SK-N-SH (cell line): ENCODE data around the gene BIRC6. TPM values are rescaled to one million over a fixed set of nuclear protein-coding genes. Genes with fewer than 3 reads are reported as not detected.

ENCODE experiments used
- CTCF ChIA-PET: fragments of 300-600, 350-600 bp; formaldehyde crosslinking; extraction: SDS; loops from one replicate; lab custom pipeline; 2021; lab: Yijun Ruan, JAX
- POLR2A ChIA-PET: fragments of 350-600 bp; sonication (Branson Sonifier 250); formaldehyde crosslinking; extraction: SDS; loops from one replicate; lab custom pipeline; 2020; ENCODE audit warnings: antibody characterized with exemption, inconsistent platforms; lab: Yijun Ruan, JAX
- DNase-seq: peaks from one replicate; pipeline ENCODE4 v3.0.0; 2012
- H2AFZ ChIP-seq: fragments of 200-600 bp; sonication (generic); 2 replicates; pipeline ENCODE4 v1.8.1; 2016; ENCODE audit warnings: antibody characterized with exemption, mild to moderate bottlenecking, low read depth
- H3F3A ChIP-seq: fragments of 200-600 bp; sonication (generic); replicated peaks from 2 replicates; pipeline ENCODE3; 2016; ENCODE audit warnings: antibody characterized with exemption, mild to moderate bottlenecking; ENCODE audit not compliant: insufficient read depth
- H3K27ac ChIP-seq, 2 experiments: fragments of 200-500 bp in 1 of 2; fragments of 200-600 bp in 1 of 2; sonication (Bioruptor generic) in 1 of 2; sonication (generic), shearing (Covaris generic) in 1 of 2; 2 replicates each; pipeline versions ENCODE4 v1.5.1 to v1.6.1; 2014 to 2016; ENCODE audit warnings: low read depth in 2 of 2, inconsistent platforms in 1 of 2, low read length in 1 of 2, mild to moderate bottlenecking in 1 of 2, mixed read lengths in 1 of 2
- H3K27me3 ChIP-seq: fragments of 200-600 bp; sonication (generic), shearing (Covaris generic); 2 replicates; pipeline ENCODE4 v1.6.1; 2016; ENCODE audit warnings: mixed run types; ENCODE audit not compliant: insufficient read depth
- H3K36me3 ChIP-seq, 2 experiments: fragments of 200-500 bp in 1 of 2; fragments of 200-600 bp in 1 of 2; sonication (Bioruptor generic) in 1 of 2; sonication (generic) in 1 of 2; replicated peaks in 1 of 2; 2 replicates each; pipeline versions ENCODE3 to v1.5.1; 2014 to 2016; ENCODE audit warnings: low read length in 1 of 2, mild to moderate bottlenecking in 1 of 2; ENCODE audit not compliant: insufficient read depth in 2 of 2, control insufficient read depth in 1 of 2
- H3K4me1 ChIP-seq, 2 experiments: fragments of 200-500 bp in 1 of 2; fragments of 200-600 bp in 1 of 2; sonication (Bioruptor generic) in 1 of 2; sonication (generic), shearing (Covaris generic) in 1 of 2; 2 replicates each; pipeline versions ENCODE4 v1.5.1 to v1.6.1; 2014 to 2016; ENCODE audit warnings: low read depth in 1 of 2, low read length in 1 of 2, mixed run types in 1 of 2; ENCODE audit not compliant: insufficient read depth in 2 of 2, control insufficient read depth in 1 of 2
- H3K4me2 ChIP-seq: fragments of 200-600 bp; sonication (generic), shearing (Covaris generic); 2 replicates; pipeline ENCODE4 v1.6.1; 2017; ENCODE audit warnings: mixed run types
- H3K4me3 ChIP-seq, 2 experiments: fragments of 200-500 bp in 1 of 2; fragments of 200-600 bp in 1 of 2; sonication (Bioruptor generic) in 1 of 2; sonication (generic), shearing (Covaris generic) in 1 of 2; 2 replicates each; pipeline versions ENCODE4 v1.5.1 to v1.8.1; 2014 to 2016; ENCODE audit warnings: low read depth in 2 of 2, inconsistent platforms in 1 of 2, low read length in 1 of 2, mild to moderate bottlenecking in 1 of 2, mixed read lengths in 1 of 2, moderate library complexity in 1 of 2
- H3K79me2 ChIP-seq: fragments of 200-600 bp; sonication (generic); 2 replicates; pipeline ENCODE4 v1.8.1; 2017; ENCODE audit warnings: mild to moderate bottlenecking; ENCODE audit not compliant: insufficient read depth
- H3K9ac ChIP-seq: fragments of 200-600 bp; sonication (generic); 2 replicates; pipeline ENCODE4 v1.6.1; 2017; ENCODE audit warnings: mixed run types
- H3K9me2 ChIP-seq: fragments of 200-600 bp; sonication (generic); 2 replicates; pipeline ENCODE4 v1.6.1; 2017; ENCODE audit warnings: mixed run types
- H3K9me3 ChIP-seq: fragments of 200-600 bp; sonication (generic); 2 replicates; pipeline ENCODE4 v1.6.1; 2017; ENCODE audit warnings: mixed run types, mild to moderate bottlenecking, moderate library complexity
- H4K20me1 ChIP-seq: fragments of 200-600 bp; sonication (generic); 2 replicates; pipeline ENCODE4 v1.6.1; 2017; ENCODE audit warnings: mild to moderate bottlenecking, mixed run types; ENCODE audit not compliant: insufficient read depth
- CHD2 ChIP-seq: fragments of 150-350 bp; IDR thresholded peaks from 2 replicates; pipeline ENCODE4 v1.6.1; 2018; ENCODE audit warnings: low read length; ENCODE audit not compliant: partially characterized antibody
- EP300 ChIP-seq, 2 experiments: IDR thresholded peaks; 2 replicates each; pipeline versions ENCODE4 v1.4.0 to v1.6.1; 2012; ENCODE audit warnings: borderline replicate concordance in 1 of 2, low read depth in 1 of 2, low read length in 1 of 2
- EZH2phosphoT487 ChIP-seq: fragments of 200-600 bp; sonication (generic); IDR thresholded peaks from 2 replicates; pipeline ENCODE4 v1.6.1; 2017; ENCODE audit warnings: low read depth, mixed run types, mild to moderate bottlenecking, antibody characterized with exemption, moderate library complexity, borderline replicate concordance
- FOXJ3 ChIP-seq: sonication (generic); formaldehyde crosslinking; IDR thresholded peaks from 2 replicates; pipeline ENCODE4 v1.5.1; 2020; ENCODE audit warnings: mild to moderate bottlenecking, missing genetic modification reagents
- FOXM1 ChIP-seq: IDR thresholded peaks from 2 replicates; pipeline ENCODE4 v1.4.0; 2012; ENCODE audit warnings: low read depth, mild to moderate bottlenecking
- GABPA ChIP-seq: IDR thresholded peaks from 2 replicates; pipeline ENCODE4 v1.4.0; 2012; ENCODE audit warnings: low read depth, mild to moderate bottlenecking
- JUND ChIP-seq: IDR thresholded peaks from 2 replicates; pipeline ENCODE4 v1.4.0; 2012
- NRF1 ChIP-seq: IDR thresholded peaks from 2 replicates; pipeline ENCODE4 v1.6.1; 2012; ENCODE audit warnings: low read depth, mild to moderate bottlenecking, low read length
- POLR2AphosphoS5 ChIP-seq: IDR thresholded peaks from 2 replicates; pipeline ENCODE4 v1.6.1; 2012; ENCODE audit warnings: low read depth, low read length
- RFX5 ChIP-seq: IDR thresholded peaks from 2 replicates; pipeline ENCODE4 v1.6.1; 2012; ENCODE audit warnings: mild to moderate bottlenecking, improper control_type of control experiment, low read length
- RXRA ChIP-seq: IDR thresholded peaks from 2 replicates; pipeline ENCODE4 v1.4.0; 2012; ENCODE audit warnings: low read depth, mild to moderate bottlenecking, borderline replicate concordance
- SIN3A ChIP-seq: IDR thresholded peaks from 2 replicates; pipeline ENCODE4 v1.6.1; 2012; ENCODE audit warnings: low read depth, mild to moderate bottlenecking, low read length, moderate library complexity, borderline replicate concordance
- SMC3 ChIP-seq: IDR thresholded peaks from 2 replicates; pipeline ENCODE4 v1.6.1; 2012; ENCODE audit warnings: low read depth, low read length, improper control_type of control experiment
- TAF1 ChIP-seq: IDR thresholded peaks from 2 replicates; pipeline ENCODE4 v1.6.1; 2012; ENCODE audit warnings: low read depth, mild to moderate bottlenecking, low read length, moderate library complexity, borderline replicate concordance
- TCF12 ChIP-seq: IDR thresholded peaks from 2 replicates; pipeline ENCODE4 v1.4.0; 2012
- TEAD4 ChIP-seq: IDR thresholded peaks from 2 replicates; pipeline ENCODE4 v1.4.0; 2012; ENCODE audit warnings: mild to moderate bottlenecking, borderline replicate concordance; ENCODE audit not compliant: insufficient read depth
- YY1 ChIP-seq: IDR thresholded peaks from 2 replicates; pipeline ENCODE4 v1.4.0; 2012; ENCODE audit warnings: low read depth, mild to moderate bottlenecking
- WGBS: methylation state at CpG from one replicate; pipeline ENCODE4 v1.1.6; 2017; ENCODE audit warnings: low lambda C conversion rate; 5-methylcytosine and 5-hydroxymethylcytosine counted together
- polyA plus RNA-seq, 3 experiments: library from polyadenylated mRNA; depleted of rRNA; stranded (reverse); fragments of >200 nt; gene quantifications; 2 replicates each; pipeline ENCODE4 v1.2.3, GENCODE V29; 2012
- TF ChIP-seq, protein P1 (sequence below): IDR thresholded peaks from 2 replicates; pipeline ENCODE4 v1.6.1; 2012; ENCODE audit warnings: mild to moderate bottlenecking, low read depth, low read length, moderate library complexity
- TF ChIP-seq, protein P2 (sequence below): IDR thresholded peaks from 2 replicates; pipeline ENCODE4 v1.4.0; 2012; ENCODE audit warnings: low read depth
- TF ChIP-seq, protein P3 (sequence below): fragments of 200-600 bp; sonication (generic); IDR thresholded peaks from 2 replicates; pipeline ENCODE4 v1.6.1; 2017; ENCODE audit warnings: antibody characterized with exemption, mild to moderate bottlenecking, moderate library complexity

BIRC6 gene
- polyA plus RNA-seq, 1 of the 3 experiments (the other 2 are of a cell fraction) = 28.9 TPM

DNA sequence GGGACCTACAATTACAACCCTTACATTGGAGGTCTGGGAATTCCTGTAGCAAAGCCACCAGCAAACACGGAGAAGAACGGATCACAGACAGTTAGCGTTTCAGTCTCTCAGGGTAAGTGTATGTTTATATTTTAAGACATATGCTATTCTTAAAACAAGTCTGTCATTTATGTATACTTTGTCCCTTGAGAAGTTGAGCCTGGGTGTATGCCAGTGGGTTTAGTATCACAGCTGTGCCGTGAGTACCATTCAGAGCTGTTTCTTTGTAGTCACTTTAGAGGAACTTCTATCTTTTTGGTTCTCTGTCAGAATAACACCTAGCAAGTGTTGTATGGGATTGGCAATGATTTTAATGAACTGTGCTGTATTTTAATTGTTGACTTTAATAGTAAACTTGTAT is 125.6 kb downstream of the BIRC6 start:
- H3K27ac ChIP-seq = no peak overlapping the region
- CTCF ChIA-PET = interaction anchor here (1.5 kb wide), 1 partner anchor 16 kb away, joined by 5 read pairs; no protein-coding TSS in a partner anchor
- H3K4me2 ChIP-seq = no peak overlapping the region

More for the DNA sequence above, 125.6 kb downstream of the BIRC6 start:
- peaks cover 5 to 12% of the 10 kb centered on the region in 2 experiments for H3K4me1 ChIP-seq
- H3F3A ChIP-seq = peaks cover 36% of the 10 kb centered on the region
- H2AFZ ChIP-seq = no peak overlapping the region
- WGBS = 97% methylated on average over 4 of the region's 4 CpGs
- 0 out of 2 replicates have a peak, but pooled peaks cover 4% of the 10 kb centered on the region for H4K20me1 ChIP-seq
- H3K9me2 ChIP-seq = no peaks in the 10 kb centered on the region
- POLR2A ChIA-PET = no interaction called here
- H3K27me3 ChIP-seq = no peaks in the 10 kb centered on the region
- peaks cover 27% of the 10 kb centered on the region for H3K79me2 ChIP-seq
- peaks cover 73 to 79% of the 10 kb centered on the region in 2 experiments for H3K36me3 ChIP-seq
- no peak overlapping the region for H3K4me3 ChIP-seq
- TF ChIP-seq NRF1 (no peak), RXRA (no peak), EP300 (IDR thresholded peaks at IDR 0.05; ENCODE audit: borderline replicate concordance in 1 of 2, low read depth in 1 of 2, low read length in 1 of 2) (no peak), FOXM1 (no peak), SIN3A (no peak), TEAD4 (no peak), GABPA (no peak), SMC3 (no peak), TAF1 (no peak), CHD2 (no peak), EZH2phosphoT487 (no peak), POLR2AphosphoS5 (no peak), JUND (no peak), YY1 (no peak), TCF12 (no peak), FOXJ3 (CRISPR knock-in tag) (no peak), RFX5 (no peak)
- TF ChIP-seq, protein P1, sequence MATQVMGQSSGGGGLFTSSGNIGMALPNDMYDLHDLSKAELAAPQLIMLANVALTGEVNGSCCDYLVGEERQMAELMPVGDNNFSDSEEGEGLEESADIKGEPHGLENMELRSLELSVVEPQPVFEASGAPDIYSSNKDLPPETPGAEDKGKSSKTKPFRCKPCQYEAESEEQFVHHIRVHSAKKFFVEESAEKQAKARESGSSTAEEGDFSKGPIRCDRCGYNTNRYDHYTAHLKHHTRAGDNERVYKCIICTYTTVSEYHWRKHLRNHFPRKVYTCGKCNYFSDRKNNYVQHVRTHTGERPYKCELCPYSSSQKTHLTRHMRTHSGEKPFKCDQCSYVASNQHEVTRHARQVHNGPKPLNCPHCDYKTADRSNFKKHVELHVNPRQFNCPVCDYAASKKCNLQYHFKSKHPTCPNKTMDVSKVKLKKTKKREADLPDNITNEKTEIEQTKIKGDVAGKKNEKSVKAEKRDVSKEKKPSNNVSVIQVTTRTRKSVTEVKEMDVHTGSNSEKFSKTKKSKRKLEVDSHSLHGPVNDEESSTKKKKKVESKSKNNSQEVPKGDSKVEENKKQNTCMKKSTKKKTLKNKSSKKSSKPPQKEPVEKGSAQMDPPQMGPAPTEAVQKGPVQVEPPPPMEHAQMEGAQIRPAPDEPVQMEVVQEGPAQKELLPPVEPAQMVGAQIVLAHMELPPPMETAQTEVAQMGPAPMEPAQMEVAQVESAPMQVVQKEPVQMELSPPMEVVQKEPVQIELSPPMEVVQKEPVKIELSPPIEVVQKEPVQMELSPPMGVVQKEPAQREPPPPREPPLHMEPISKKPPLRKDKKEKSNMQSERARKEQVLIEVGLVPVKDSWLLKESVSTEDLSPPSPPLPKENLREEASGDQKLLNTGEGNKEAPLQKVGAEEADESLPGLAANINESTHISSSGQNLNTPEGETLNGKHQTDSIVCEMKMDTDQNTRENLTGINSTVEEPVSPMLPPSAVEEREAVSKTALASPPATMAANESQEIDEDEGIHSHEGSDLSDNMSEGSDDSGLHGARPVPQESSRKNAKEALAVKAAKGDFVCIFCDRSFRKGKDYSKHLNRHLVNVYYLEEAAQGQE = no peak
- TF ChIP-seq, protein P2, sequence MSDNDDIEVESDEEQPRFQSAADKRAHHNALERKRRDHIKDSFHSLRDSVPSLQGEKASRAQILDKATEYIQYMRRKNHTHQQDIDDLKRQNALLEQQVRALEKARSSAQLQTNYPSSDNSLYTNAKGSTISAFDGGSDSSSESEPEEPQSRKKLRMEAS = no peak
- TF ChIP-seq, protein P3, sequence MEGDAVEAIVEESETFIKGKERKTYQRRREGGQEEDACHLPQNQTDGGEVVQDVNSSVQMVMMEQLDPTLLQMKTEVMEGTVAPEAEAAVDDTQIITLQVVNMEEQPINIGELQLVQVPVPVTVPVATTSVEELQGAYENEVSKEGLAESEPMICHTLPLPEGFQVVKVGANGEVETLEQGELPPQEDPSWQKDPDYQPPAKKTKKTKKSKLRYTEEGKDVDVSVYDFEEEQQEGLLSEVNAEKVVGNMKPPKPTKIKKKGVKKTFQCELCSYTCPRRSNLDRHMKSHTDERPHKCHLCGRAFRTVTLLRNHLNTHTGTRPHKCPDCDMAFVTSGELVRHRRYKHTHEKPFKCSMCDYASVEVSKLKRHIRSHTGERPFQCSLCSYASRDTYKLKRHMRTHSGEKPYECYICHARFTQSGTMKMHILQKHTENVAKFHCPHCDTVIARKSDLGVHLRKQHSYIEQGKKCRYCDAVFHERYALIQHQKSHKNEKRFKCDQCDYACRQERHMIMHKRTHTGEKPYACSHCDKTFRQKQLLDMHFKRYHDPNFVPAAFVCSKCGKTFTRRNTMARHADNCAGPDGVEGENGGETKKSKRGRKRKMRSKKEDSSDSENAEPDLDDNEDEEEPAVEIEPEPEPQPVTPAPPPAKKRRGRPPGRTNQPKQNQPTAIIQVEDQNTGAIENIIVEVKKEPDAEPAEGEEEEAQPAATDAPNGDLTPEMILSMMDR = no peak
- no peaks in the 10 kb centered on the region for H3K9me3 ChIP-seq
- no peak for DNase-seq
- H3K9ac ChIP-seq = no peak overlapping the region
